Hematopoietic multipotent progenitor cell (in vitro differentiated cells): ENCODE results near the gene S100A12. TPM values are rescaled to one million over a fixed set of nuclear protein-coding genes. Genes with fewer than 3 reads are reported as not detected.

Experiments
- DNase-seq, 3 donors: peaks; one replicate each; pipeline ENCODE4 v3.0.0-alpha.2; 2011 to 2015; ENCODE audit warnings: low read depth in 2 of 3, low spot score in 2 of 3
- total RNA-seq: library from RNA; depleted of rRNA; stranded (reverse); fragments of >200 nt; gene quantifications from one replicate; pipeline ENCODE4 v1.2.3, GENCODE V29; 2012

S100A12 gene
- total RNA-seq, 1 donor, result 4.8 TPM

DNA sequence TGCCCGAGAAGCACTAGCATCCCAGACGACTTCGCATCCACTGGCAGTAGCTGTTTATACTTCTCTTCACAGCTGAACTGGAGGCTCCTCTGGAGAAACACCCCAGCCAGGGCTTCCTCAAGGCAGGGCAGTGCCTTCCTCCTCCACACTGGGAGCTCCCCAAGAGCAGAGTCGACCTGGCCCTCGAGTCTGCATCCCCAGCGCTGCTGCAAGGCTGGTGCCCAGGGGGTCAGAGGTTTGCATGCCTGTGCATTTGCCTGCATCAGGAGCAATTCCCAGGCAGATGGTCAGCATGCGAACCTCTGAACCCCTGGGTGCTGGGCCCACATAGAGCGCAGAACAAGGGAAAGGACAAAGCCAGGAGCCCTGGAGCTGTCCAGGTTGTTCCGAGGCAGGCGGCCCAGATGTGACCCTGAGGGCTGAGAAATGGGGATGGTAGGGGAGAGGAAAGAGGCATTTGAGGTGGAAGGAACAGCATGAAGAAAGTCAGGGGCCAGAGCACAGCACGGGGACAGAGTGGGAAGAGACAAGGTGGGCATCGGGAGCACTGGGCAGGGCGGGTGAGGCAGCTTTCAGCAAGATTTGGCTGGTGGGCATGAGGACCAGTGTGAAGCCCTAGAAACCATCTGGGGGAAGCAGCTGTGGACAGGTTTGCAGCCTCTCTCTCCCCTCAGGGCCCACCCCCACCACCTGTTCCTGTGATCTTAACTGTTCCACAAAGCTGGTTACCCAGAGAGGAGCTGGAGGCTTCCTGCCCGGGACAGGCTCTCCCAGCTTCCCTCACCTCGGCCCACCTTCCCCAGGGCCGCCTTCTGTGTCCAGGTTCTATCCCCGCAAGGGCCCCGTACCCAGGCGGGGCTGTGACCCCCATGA, 21.9 kb upstream of the S100A12 start:
- DNase-seq, result no peak

GRCh38 chr1:153396461-153396860, 21.0 kb upstream of the S100A12 start:
- no peak for DNase-seq

GRCh38 chr1:153395776-153396175, 20.4 kb upstream of the S100A12 start:
- no peak for DNase-seq

GRCh38 chr1:153395136-153395685, 19.8 kb upstream of the S100A12 start:
- DNase-seq, result no peak

GRCh38 chr1:153394391-153394790, 19.0 kb upstream of the S100A12 start:
- no peak for DNase-seq

GRCh38 chr1:153393926-153394325, 18.5 kb upstream of the S100A12 start:
- DNase-seq, result no peak

DNA sequence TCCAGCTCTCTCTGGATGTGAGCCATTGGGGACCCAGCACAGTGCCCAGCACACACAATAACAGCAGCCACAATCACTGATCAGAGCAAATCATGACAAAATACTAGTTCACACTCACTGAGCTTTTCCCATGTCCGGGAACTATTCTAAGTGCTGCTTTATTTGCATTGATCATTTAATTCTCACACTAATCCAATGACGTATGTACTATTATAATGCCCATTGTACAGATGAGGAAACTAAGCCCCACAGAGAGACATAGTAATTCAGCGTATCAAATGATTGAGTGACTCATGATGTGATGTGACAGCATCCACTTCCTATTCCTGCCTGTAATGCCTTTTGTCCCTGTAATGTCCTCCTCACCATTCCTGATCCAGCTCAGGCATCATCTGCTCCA, 17.4 kb upstream of the S100A12 start:
- no peak for DNase-seq

GRCh38 chr1:153392258-153392657, 16.8 kb upstream of the S100A12 start:
- no peak for DNase-seq

DNA sequence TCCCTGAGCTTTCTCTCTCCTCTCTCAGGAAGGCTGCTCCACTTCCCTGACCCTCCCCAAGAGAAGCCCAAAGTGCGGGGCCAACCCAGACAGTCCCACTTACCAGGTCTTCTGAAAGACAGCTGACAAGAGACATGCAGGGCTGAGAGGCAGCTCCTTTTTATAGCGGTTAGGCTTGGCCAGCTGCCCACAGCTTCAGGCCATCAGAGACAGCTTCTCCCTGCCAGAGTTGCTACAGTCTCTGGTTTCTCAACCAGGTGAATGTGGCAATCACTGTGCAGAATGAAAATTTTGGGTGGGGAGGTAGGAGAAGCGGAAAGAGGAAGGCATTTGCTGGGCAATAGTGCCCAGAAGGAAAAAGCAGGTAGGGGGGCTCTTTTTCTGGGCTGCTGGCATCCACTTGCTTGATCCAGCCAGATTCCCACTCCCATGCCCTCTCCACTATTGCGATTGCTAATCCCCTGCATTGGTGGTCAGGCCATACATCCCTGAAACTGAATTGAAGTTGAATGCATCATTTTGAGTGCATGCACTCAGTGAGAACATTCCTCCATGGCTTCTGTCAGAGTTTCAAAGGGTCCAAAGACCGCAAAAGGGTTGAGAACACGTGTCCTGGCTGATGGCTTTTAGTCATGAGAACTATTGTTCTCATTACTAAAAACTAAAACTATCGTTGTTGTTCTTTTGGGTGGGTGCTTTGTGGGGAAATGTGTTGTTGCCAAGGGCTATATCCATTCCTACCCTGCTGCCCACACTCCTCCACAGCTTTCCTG, 15.7 kb upstream of the S100A12 start, which contains the start of gene S100A8:
Gene S100A8 (minus strand): TSS at position 136 of the 773 bp plus-strand sequence. CDS start 538 bp downstream, outside the sequence.
- peak in 1 of 3 donors; percentile 31 for DNase-seq

DNA sequence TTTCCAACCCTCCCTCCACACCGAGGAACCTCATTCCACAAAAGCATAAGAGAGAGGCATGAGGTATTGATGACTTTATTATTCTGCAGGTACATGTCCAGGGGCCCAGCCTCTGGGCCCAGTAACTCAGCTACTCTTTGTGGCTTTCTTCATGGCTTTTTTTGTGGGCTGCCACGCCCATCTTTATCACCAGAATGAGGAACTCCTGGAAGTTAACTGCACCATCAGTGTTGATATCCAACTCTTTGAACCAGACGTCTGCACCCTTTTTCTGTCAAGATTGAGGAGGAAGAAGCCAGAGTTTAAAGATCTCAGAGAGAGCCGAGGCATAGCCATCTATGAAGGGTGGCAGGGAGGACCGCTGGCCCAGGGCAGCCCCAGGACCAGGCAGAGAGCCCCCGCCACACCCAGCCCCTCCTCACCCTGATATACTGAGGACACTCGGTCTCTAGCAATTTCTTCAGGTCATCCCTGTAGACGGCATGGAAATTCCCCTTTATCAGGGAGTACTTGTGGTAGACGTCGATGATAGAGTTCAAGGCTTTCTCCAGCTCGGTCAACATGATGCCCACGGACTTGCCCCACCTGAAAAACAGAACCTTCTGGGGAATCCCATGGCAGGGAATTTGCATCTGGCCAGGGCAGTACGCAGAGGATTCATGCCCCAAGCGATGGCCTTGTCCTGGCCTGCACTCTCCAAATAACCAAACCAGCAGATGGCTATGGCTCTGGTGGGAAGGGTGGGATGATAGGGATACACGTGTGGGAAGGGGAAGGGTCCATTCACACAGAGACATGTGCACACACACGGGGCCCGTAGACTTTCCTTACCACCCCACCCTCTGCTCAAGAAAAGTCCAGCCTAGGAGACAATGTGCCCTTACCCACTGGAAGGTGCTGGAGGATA, 14.8 kb upstream of the S100A12 start:
- peak in 1 of 3 donors; percentile 50 for DNase-seq

GRCh38 chr1:153389401-153389800, 14.0 kb upstream of the S100A12 start:
- DNase-seq, result no peak

DNA sequence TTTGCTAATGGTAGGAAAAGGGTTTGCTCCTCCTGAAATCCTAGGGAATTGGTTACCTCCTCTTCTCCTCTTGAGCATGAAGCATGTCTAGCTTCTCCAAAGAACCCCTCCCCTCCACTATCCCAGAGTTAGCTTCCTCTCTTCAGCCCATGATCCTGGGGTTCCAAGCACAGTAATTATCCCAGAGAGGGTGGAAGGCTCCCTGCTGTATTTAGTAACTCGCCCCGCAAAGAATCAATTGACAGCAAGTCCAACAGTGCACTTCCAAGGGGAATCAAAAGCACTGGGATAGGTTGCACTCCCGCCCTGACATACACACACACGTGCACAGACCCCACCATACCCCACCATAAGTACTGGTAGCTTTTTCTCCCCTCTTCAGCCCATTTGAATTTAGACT, 12.4 kb upstream of the S100A12 start:
- DNase-seq, result no peak

DNA sequence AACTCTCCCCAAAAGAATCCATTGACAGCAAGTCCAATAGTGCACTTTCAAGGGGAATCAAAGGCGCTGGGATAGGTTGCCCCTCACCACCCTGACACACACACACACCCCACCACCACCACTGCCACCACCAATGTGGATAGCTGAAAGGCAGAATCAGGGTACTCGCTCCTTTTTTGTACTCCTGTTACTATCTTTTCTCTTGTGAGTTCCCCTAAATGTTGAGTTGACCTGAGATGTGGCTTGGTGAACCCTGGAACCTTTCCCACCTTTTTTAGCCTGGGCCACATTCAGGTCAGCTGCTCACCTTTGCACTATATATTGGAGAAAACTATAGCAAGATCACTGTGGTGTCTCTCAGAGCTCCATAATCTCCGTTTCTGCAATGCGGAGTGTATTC, 11.6 kb upstream of the S100A12 start:
- no peak for DNase-seq

GRCh38 chr1:153386500-153386901, 11.1 kb upstream of the S100A12 start:
- DNase-seq, result peak in 2 of 3 donors; percentile 72 to 76

DNA sequence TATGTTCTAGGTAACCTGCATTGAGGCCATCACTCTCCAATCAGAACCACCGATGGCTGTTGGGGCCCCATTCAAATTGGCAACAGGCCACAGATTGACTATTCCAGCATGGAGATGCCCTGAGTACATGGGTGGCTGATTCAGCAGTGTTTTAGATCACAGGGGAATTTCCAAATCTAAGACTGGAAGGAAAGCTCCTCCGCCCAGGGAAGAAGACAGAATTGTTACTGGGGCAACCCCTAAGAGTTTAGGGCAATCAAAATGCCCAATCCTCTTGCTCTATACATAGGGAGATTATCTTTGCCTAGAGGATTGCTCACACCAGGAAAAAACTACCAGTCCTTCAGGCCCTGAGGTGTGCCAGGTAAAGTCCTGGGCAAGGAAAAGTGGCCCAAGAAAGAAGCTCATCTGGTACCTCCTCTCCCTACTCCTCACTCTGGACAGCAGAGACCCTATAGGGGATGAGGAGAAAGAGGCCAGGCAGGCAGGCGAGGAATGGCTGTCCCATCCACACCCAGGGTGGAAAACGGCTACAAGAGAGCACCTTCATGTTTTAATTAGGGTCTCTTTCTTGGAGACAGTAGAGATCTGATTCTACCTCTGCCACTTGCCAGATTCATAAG, 9.6 kb upstream of the S100A12 start:
- DNase-seq, result no peak

DNA sequence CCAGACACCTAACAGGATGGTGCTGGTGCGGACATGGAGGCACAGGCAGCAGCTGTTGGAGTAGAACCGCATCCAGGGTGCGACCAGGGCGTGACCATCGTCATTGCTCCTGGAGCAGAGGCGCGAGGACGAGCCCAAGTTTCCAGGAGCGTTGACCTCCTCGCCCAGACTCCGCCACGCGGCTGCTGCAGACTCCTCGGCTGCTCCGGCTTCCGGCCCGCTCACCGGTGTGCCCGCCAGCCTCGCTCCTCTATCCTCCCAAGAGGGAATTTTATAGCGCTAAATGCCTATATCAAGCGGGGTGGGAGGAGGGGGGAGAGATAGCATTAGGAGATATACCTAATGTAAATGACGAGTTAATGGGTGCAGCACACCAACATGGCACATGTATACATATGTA, 5.3 kb upstream of the S100A12 start:
- DNase-seq, result no peak

GRCh38 chr1:153379591-153379990, 4.2 kb upstream of the S100A12 start:
- DNase-seq, result no peak

DNA sequence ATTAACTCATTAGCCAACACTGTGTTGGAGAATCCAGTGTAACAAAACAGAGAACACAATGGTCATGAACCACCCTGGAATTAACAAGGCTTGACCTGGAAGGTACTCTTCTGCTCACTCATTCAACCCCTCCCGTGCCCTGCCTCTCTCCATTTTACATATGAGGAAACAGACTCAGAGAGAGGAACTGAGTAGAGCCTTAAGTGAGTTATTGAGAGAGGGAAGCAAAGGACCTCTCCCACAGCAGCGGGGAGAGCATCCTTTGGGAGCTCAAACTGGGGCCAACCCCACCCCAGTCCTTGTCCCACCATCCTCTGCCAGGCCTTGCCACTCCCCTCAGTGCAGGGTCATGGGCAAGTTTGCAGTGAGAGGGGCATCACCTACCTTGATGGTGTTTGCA, 1.4 kb downstream of the S100A12 start:
- no peak for DNase-seq

DNA sequence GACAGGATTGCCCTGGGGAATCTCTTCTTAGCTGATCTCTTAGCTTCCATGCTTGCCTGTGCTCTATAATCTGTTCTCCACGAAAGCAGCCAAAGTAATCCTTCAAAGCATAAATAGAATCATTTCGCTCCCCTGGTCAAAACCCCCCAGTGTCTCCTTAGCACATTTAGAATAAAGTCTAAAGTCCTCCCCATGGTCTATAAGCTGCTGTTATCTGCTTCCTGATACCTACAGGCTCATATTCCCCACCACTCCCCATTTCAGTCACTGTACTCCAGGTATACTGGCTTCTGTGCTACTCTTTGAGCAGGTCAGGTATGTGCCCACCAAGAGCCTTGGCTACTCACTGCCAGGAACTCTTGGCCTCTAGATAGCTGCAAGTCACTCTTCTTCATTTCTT, 2.9 kb downstream of the S100A12 start:
- no peak for DNase-seq

- DNase-seq, result no peak
Observed at GRCh38 chr1:153371231-153371630, 4.2 kb downstream of the S100A12 start.
